Activated T-helper 1 cell treated with anti-CD3 and anti-CD28 coated beads, Interleukin-2, amount 50 U/mL, for 16 hours (primary cell): ENCODE data around the gene SLC38A10.

Source experiments
- DNase-seq, 2 donors: peaks; one replicate each; pipeline ENCODE4 v3.0.0-alpha.2; 2020; ENCODE audit warnings: low read depth in 1 of 2, low spot score in 1 of 2

Gene SLC38A10

GRCh38 chr17:81331527-81332043 lies 36.5 kb upstream of the SLC38A10 start:
- DNase-seq: no peak

DNA sequence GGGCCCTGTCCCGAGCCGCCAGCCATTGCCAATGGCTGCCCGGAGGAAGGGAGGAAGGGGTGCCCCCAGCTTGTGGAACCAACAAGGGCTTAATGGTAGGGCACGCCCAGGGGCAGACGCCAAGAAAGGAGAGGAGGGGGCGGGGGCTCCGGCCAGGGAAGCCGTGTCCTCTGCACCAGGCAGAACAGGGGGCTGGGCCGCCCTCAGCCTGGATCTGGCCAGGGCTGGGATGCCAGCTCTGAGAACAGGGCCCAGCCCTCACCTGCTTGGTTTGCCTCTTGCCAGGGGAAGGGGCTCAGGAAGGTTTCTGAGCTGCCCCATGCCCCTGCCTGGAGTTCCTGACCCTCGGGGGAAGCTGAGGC lies 35.8 kb upstream of the SLC38A10 start:
- DNase-seq: no peak

DNA sequence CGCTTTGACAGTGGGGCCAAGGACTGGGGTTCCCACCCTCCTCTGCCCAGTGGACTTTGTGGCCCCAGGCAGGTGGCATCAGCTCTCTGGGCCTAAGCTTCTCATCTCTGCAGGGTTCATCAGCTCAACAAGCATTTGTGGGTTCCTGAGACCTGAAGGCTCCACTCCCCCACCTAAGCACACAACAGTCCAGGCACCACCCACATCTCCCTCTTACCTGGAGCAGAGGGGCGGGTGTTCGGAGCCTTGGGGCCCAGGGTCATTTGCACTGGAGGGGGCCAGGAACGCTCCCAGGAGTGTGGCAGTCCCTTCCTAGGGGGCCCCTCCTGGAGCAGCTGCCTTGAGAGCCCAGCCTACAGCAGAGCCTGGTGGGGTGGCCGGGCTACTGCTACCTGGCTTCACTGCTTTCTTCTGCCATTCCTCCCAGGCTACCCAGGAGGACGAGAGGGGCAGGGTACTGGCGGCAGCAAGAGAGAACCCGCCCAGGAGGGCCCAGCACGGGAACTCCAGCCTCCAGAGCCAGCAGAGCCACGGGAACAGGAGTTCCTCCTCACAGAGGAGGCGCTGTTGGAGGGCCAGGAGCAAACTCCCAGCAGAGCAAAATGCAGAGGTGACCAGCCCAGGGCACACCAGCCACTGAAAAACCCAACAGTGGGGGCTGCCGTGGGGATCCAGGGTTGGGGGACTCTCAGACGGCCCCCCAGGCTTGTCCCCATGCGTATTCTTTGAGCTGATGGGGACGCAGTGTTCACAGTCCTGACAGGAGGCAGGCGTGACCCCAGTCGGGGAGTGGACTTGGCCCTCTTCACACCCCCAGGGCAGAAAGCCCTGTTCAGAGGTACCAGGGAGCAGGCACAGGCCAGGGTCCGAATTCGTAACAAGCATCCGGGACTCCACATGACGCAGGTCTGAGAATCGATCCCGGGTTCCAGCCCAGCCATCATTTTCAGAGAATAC lies 35.1 kb upstream of the SLC38A10 start:
- no peak for DNase-seq

DNA sequence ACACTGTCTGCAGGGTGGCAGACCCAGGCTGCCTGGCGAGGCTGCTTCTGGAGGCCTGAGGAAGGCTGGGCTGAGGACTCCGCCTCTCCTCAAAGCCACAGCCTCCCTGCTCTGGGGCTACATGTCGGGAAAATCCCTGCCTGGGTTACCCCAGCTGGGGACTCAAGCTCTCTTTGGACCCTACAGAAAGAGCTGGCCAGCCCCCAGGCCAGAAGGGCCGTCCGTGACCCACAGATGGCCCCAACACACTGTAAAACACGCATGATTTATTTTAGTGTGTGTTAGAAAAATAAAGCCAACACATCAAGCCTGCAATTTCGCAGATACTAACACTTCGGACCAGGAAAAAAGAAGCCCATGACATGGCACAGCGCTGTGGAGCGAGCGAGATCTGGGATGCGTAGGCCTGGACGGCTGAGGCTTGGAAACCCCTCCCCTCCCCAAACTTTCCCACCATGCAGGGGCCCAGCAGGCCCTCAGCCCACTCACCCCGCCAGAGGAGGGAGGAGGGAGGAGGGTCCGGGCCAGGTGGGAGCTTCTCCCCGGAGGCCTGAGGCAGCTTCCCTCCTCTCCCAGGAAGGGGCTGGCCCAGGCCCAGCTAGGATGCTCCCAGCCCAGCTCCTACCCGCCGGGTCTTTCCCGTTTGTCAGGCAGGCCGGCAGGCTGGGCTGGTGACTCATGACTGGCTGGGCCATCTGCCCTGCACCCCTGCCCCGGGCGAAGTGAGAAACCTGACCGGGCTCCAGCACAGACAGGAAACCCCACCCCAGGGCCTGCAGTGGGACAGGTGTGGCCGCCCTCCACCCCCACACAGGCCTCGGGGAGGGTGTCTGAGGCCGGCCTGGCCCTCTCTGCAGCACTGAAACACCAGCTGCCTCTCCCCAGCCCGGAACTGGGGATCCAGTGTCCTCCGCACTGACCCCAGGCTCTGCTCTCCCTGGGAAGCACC lies 34.1 kb upstream of the SLC38A10 start:
- no peak for DNase-seq

- no peak for DNase-seq
Observed at GRCh38 chr17:81328489-81328888, 33.4 kb upstream of the SLC38A10 start.

DNA sequence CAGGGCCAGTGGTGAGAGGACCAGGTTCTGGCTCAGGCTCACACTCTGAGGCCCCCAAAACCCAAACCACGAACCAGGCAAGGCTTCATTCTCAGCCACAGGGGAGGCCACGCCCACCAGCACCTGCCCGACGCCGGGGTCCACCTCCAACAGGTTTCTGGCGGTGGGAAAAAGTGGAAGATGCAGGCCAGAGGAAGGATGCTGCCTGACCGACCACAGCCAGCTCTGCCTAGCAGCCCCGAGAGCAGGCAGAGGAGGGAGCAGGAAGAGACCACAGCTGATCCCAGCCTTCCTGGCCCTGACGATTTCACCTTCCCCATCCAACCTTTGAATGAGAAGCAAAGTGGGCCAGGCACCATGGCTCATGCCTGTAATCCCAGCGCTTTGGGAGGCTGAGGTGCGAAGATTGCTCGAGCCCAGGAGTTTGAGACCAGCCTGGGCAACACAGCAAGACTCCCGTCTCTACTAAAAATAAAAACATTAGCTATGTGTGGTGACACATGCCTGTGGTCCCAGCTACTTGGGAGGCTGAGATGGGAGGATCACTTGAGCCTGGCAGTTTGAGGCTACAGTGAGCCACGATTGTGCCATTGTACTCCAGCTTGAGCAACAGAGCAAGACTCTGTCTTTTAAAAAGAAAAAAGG lies 30.7 kb upstream of the SLC38A10 start:
- DNase-seq: no peak

- DNase-seq: no peak
Observed at GRCh38 chr17:81324851-81325713, 30.0 kb upstream of the SLC38A10 start.

- no peak for DNase-seq
Observed at GRCh38 chr17:81324177-81324850, 29.2 kb upstream of the SLC38A10 start.

- DNase-seq: no peak
Observed at GRCh38 chr17:81323411-81323868, 28.3 kb upstream of the SLC38A10 start.

GRCh38 chr17:81323083-81323369 lies 27.9 kb upstream of the SLC38A10 start:
- DNase-seq: no peak

DNA sequence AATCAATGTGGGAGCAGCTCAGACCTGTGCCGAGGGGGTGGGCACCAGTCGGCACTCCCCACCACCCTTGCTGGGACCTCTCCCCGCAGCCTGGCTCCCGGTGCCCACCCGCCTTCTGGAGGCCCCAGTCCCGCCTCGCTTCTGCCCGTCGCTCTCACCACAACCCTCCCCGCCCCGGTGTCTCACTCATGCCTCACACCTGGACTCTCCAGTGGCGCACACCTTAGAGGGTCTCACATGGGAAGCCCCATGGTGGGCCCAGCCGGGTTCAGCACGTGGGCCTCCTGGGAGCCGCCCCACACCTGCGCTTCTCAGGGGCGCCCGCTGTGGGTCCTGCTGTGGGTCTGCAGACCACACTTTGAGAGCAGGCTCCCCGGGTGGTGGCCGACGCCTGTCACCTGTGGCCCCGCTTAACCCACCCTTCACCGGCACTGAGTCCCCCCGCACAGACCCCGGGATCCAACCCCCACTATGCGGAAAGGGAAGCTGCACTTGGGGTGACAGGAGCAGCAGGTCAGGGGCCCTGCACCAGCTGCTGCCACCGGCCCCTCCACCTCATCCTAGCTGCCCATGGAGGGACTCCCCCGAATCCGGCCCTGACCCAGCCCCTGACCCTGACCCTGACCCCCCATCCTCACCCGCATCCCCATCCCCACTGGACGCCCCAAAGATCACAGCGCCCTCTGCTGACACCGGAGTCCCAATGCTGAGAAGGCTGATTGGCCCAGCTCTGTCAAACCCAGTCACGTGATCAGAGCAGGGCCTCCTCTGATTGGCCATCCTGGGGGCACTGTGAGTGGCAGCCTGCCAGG lies 27.4 kb upstream of the SLC38A10 start:
- DNase-seq: no peak

- DNase-seq: no peak
Observed at GRCh38 chr17:81317961-81318605, 23.0 kb upstream of the SLC38A10 start.

DNA sequence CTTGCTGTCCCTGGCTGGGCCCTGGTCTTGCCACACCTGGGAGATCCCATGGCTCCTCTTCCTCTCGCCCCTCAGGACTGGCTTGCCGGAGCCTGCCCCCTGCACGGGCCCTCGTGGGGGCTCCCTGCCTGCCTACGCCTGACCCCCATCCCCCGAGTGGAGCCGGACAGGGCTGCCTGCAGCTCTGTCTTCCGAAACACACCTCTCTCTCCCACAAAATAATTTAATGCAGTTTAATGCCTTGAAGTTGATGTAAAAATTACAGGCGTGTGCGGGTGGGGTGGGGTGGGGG lies 22.4 kb upstream of the SLC38A10 start:
- no peak for DNase-seq

DNA sequence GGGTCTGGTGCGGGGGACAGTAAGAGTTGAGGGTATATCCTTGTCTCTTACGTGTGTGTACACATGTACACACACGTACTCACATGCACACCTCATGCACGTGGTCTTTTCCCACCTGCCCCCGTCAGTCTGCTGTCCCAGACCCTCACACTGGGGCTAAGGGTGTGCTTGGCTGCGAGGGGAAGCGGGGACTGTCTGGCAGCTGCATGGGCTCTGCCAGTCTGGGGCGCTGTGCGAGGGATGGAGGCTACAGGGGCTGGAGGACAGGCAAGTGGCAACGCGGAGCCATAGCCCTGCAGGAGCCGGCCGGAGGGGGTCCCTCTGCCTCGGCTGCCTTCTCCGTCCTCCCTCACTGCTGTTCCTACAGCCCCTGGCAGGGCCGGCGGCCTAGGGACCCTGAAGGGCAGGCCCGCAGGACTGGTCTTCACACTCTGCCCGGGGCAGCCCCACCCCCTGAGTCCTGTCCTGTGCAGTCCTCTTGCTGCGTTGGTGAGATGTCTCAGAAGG lies 20.8 kb upstream of the SLC38A10 start:
- no peak for DNase-seq

- DNase-seq: no peak
Observed at GRCh38 chr17:81315129-81315884, 20.2 kb upstream of the SLC38A10 start.

- DNase-seq: no peak
Observed at GRCh38 chr17:81314398-81315081, 19.4 kb upstream of the SLC38A10 start.

GRCh38 chr17:81313776-81314397 lies 18.8 kb upstream of the SLC38A10 start:
- no peak for DNase-seq
